GM19238 (cell line): Measurements from ENCODE around the gene TXNIP.

Experiments used
- DNase-seq: peaks from one replicate; pipeline ENCODE4 v3.0.0; 2011; ENCODE audit warnings: low spot score; ENCODE audit not compliant: insufficient read length

Gene TXNIP

DNA sequence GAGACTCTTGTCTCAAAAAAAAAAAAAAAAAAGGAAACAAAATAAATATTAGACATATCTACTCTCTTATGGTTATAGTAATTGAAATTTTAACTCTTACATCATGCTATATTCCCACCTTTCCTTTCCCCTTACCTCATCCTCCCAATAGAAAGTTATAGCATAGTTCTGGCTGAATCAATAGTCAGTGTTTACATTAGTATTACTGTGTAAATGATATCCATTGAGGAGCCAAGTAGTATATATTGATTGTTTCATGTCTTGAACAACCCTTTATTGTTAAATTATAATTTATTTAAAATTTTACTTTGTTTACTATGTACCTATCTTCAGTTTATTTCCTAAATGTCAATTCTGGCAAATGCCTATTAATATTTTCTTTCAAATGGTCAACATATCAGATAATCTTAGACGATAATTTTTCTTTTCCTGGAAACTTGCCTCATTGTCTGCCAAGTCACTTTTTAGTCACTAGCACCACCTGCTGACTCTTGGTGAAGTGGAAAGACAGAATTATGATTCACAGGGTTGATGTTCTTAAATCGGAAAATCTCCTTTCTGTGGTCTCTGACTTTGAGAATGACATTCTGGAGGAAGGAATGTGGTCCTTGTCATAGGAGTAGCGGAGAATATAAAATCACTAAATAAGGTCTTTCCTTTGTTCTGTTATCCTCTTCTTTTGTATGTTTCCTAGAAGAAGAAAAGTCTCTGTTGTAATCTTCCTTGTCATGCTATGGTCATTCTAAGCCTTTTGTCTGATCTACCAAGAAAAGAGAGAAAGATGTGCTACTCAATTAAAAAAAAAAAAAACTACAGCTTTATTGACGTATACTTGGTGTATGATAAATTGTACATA lies 16.6 kb upstream of the TXNIP start:
- peak; percentile 29 for DNase-seq

DNA sequence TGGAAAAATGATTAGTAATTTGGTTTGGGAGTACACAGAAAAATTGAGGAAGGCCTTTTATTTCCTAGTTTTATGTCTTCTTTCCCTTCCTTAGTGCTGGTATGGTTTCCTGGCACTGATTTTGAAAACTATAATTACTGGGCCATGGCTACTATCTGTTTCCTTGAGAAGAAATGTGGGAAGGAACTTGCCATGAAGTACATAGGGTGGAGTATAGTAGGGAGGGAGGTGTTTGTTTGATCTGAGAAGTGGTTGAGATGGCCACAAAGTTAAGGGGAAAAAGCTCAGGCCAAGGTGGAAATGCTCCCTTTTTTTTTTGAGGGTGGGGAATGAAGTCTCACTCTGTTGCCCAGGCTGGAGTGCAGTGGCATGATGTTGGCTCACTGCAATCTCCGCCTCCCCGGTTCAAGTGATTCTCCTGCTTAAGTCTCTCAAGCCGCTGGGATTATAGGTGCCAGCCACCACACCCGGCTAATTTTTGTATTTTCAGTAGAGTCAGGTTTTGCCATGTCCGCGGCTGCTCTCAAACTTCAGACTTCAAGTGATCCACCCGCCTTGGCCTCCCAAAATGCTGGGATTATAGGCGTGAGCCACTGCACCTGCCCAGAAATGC lies 13.9 kb upstream of the TXNIP start:
- no peak for DNase-seq

GRCh38 chr1:146007489-146008133 lies 11.2 kb upstream of the TXNIP start:
- no peak for DNase-seq

DNA sequence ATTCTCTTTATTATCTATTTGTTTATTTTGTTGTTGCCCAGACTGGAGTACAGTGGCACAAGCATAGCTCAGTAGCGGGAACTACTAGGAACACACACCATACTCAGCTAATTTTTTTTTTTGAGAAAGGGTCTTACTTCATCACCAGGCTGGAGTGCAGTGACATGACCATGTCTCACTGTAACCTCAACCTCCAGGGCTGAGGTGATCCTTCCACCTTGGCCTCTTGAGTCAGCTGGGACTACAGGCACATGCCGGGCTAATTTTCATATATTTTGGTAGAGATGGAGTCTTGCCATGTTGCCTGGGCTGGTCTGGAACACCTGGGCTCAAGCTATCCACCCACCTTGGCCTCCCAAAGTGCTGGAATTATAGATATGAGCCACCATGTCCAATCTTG lies 5.3 kb upstream of the TXNIP start:
- DNase-seq: no peak

GRCh38 chr1:145999321-146000024 lies 3.1 kb upstream of the TXNIP start:
- DNase-seq: no peak

DNA sequence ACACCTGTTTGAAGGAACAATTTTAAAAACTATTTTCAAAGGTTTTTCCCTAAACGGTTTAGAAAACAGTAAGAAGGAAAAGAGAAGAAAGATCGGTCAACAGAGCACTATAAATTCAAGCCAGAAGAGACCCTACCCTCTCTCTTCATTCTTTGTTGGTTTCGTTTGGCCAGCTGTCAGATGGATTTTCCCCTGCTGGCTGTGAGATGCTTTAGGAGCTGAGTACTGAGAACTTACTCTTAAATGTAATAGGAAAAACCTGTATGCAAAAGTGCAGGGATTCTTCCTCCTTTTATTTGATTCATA lies 1.3 kb upstream of the TXNIP start:
- DNase-seq: no peak

GRCh38 chr1:145997016-145997717 lies 788 bp upstream of the TXNIP start:
- peak; percentile 30 for DNase-seq

- no peak for DNase-seq
Observed at GRCh38 chr1:145995964-145996432, 381 bp downstream of the TXNIP start.

- no peak for DNase-seq
Observed at GRCh38 chr1:145995148-145995881, 1.1 kb downstream of the TXNIP start.

DNA sequence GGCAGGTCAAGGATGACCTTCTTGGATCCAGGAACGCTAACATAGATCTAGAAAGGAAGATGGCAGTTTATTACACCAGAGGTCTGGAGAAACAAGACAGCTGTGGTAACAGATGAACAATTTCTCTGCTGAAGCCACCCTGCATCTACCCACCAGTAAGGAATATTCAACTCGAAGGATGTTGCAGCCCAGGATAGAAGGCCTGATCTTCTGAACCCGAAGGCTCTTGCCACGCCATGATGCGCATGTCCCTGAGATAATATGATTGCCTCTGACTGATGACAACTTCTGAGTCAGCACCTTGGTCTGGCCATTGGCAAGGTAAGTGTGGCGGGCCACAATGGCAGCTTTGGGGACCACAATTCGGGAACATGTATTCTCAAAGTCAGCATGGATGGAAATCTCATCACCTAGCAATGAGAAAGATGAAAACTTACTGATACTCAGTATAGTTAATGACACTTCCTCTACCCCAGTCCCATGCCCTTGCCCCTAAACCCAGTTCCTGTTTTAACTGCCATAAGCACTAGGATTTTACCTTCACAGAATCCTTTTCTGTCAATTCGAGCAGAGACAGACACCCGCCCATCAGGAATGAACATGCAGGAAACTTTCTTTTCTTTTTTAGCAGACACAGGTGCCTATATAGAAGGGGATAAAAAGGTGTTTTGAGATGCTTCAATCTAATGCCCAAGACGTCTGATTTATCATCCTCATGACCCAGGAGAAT lies 1.8 kb downstream of the TXNIP start:
- DNase-seq: no peak

- DNase-seq: no peak
Observed at GRCh38 chr1:145993618-145994390, 2.6 kb downstream of the TXNIP start.

- no peak for DNase-seq
Observed at GRCh38 chr1:145992958-145993617, 3.3 kb downstream of the TXNIP start.

DNA sequence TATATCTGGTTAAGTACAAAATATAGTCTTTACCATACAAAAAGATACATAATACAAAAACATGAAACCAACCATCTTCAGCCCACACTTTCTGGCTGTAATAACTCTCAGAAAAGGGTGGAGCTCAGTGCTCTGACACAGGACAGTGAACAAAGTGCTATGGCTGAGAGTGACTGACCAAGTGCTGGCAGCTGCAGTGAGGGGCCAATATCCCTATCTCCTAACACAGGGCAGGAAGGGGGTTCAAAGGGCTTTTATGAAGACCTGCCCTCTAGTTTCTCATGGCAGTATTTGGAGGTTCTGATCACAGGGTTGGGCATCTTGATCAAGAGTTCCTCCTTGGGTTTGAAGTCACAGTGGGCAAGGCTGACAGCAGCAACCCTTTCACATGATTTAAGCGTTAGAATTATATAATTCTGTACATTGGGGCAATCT lies 3.9 kb downstream of the TXNIP start:
- no peak for DNase-seq

- no peak for DNase-seq
Observed at GRCh38 chr1:145991735-145992412, 4.5 kb downstream of the TXNIP start.

GRCh38 chr1:145990249-145990855 lies 6.0 kb downstream of the TXNIP start:
- DNase-seq: no peak

DNA sequence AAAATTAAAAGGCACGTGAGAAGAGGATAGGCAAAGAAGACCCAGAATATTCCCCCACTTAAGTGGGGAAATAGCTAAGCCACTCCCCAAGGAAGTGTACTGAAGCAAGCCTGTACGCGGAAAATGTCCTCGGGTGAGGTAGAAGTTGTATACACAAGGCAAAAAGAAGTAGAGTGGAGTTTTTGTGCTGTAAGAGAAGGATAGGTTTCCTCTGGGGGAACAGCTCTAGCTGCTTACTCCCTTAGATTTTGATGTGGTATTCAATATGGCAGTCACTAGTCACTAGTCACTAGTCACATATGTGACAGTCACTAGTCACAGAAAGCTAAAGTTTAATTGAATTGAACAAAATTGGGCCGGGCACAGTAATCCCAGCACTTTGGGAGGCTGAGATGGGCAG lies 7.6 kb downstream of the TXNIP start:
- DNase-seq: no peak

DNA sequence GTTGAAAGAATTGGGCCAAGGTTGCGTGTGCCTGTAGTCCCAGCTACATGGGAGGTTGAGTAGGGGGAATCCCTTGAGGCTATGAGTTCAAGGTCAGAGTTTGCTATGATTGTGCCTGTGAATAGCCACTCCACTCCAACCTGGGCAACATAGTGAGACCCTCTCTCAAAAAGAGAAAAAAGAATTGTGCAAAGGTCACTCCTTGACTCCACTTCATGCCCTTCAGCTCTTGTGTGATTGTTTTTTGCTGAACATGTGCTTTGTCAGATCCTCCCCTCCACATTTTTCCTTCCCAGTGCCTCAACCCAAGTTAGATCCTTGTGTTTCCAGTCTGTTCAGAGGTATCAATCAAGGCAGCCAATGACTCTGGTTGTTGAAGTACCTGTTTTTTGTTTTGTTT lies 8.5 kb downstream of the TXNIP start:
- DNase-seq: no peak

DNA sequence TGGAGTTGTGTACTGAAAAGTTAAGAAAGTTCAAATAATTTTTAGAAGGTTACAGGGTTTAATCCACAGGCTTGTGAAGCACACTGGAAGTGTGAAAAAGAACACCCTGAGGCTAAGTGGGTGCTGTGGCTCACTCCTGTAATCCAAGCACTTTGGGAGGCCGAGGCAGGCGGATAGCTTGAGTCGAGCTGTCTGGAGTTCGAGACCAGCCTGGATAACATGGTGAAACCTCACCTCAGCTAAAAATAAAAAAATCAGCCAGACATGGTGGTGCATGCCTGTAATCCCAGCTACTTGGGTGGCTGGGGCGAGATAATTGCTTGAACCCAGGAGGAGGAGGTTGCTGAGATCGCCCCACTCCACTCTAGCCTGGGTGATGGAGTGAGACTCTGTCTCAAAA lies 9.8 kb downstream of the TXNIP start:
- no peak for DNase-seq
